Pancreas (tissue), 10 donors: ENCODE results near the gene ZNF484. TPM values are rescaled to one million over a fixed set of nuclear protein-coding genes. Genes with fewer than 3 reads are reported as not detected.
"Not testable (repeated sequence)": the region's sequence is repeated elsewhere in the genome, so short reads cannot be mapped to it uniquely, and the experiment has no call there.

Source experiments
- ATAC-seq, 4 donors: fragments of 200-7000 bp; cut with Tn5 transposase; one replicate each; pipeline versions ENCODE4 v1.8.0 to v1.9.1; 2020; ENCODE audit warnings: mild to moderate bottlenecking in 4 of 4, moderate library complexity in 4 of 4
- DNase-seq, 6 donors: peaks; one replicate each; pipeline ENCODE4 v3.0.0-alpha.2; 2020
- FAIRE-seq: peaks from 2 replicates; lab custom pipeline; 2012; peaks lifted over from hg19 to GRCh38; lab: Jason Lieb, UNC
- H3K27ac ChIP-seq, 4 donors: fragments of 200-600 bp; sonication (generic); 1 replicate in 3 of 4; 2 replicates in 1 of 4; pipeline versions ENCODE4 v1.5.0 to v1.8.0; 2020
- H3K27me3 ChIP-seq, 4 donors: fragments of 200-600 bp; one replicate each; pipeline ENCODE4 v1.8.0; 2021
- H3K36me3 ChIP-seq, 3 donors: fragments of 200-600 bp; sonication (generic) in 1 of 3; one replicate each; pipeline versions ENCODE4 v1.5.0 to v1.8.0; 2020 to 2021
- H3K4me1 ChIP-seq, 3 donors: fragments of 200-600 bp; one replicate each; pipeline ENCODE4 v1.8.0; 2021
- H3K4me3 ChIP-seq, 4 donors: fragments of 200-600 bp; sonication (generic) in 2 of 4; one replicate each; pipeline versions ENCODE4 v1.5.0 to v1.8.0; 2020 to 2021
- H3K9me3 ChIP-seq, 4 donors: fragments of 200-600 bp; one replicate each; pipeline ENCODE4 v1.8.0; 2021
- CTCF ChIP-seq, 4 donors: fragments of 200-600 bp; sonication (generic) in 3 of 4; IDR thresholded peaks; one replicate each; pipeline versions ENCODE4 v1.5.0 to v1.8.0; 2021; ENCODE audit warnings: antibody characterized with exemption in 4 of 4
- WGBS, 2 donors: extraction: QIAGEN DNeasy Blood & Tissue Kit; methylation state at CpG; one replicate each; pipeline ENCODE4 v1.1.7; 2013; 5-methylcytosine and 5-hydroxymethylcytosine counted together
- intact Hi-C, 3 donors: fragments of 100-400 bp; cut with DNase I; formaldehyde crosslinking; loops; one replicate each; pipeline versions ENCODE4 v1.11.1 to v1.14.2; 2022
- polyA plus RNA-seq, 2 donors: library from polyadenylated mRNA; stranded (reverse); fragments of 200-250 nt; gene quantifications; one replicate each; pipeline ENCODE4 v1.2.3, GENCODE V29; 2013
- total RNA-seq, 6 donors: library from RNA; stranded (reverse); fragmentation: NEBNext Ultra II Directional in 4 of 6; extraction: Animal tissue kit (Norgen Biotek cat#: 25700) in 4 of 6; gene quantifications; one replicate each; pipeline versions ENCODE4 v1.2.1 to v1.2.4, GENCODE V29; 2021 to 2023
- donor health status: healthy with polysubstance abuse.
- donor health status: DM: no; HTN: no; CAD: no; lungs with moderate emphysema.
- donor health status: DM: no; HTN: no; CAD: no.
- donor health status: control.
- donor health status: control.
- donor health status: Bipolar disorder and iron deficiency.
- donor health status: DM: yes; HTN: yes; CAD: no.
- donor health status: DM: no; HTN: no; CAD: no.
- donor health status: DM: no; HTN: no; CAD: no.
- donor health status: DM: yes; HTN: yes; CAD: no.

The ZNF484 gene
- total and polyA plus RNA-seq, 8 donors: 0.84 to 5.9 (median 2.4) TPM

DNA sequence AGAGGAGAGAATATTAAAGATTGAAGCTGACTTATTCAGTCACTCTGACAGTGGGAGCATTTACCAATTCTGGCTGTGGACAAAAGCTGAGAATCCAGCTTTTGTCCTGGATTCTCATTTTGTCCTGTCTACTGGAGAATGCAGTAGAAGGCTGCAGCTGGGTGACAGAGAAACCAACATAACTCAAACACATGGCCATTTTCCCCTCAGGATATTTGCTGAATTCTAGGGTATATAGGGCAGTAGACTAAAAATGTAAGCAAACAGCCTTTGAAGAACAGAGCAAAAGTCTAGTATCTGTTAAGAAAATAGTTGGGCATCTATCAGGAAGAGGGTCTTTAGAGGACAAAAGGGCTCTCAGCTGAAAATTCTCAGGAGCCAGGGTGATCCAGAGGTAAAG, 20.6 kb downstream of the ZNF484 start:
- Histone ChIP-seq H3K36me3 (peaks cover 0 to 38% (median 0%) of the 10 kb centered on the region in 3 donors), H3K27ac (no peak overlapping the region), H3K9me3 (no peaks in the 10 kb centered on the region), H3K4me3 (no peak overlapping the region), H3K4me1 (no peaks in the 10 kb centered on the region), H3K27me3 (no peaks in the 10 kb centered on the region)
- FAIRE-seq (no peak), DNase-seq (no peak), ATAC-seq (no peak)
- intact Hi-C loops: no loop called here
- TF ChIP-seq CTCF (IDR thresholded peaks at IDR 0.05): no peak

DNA sequence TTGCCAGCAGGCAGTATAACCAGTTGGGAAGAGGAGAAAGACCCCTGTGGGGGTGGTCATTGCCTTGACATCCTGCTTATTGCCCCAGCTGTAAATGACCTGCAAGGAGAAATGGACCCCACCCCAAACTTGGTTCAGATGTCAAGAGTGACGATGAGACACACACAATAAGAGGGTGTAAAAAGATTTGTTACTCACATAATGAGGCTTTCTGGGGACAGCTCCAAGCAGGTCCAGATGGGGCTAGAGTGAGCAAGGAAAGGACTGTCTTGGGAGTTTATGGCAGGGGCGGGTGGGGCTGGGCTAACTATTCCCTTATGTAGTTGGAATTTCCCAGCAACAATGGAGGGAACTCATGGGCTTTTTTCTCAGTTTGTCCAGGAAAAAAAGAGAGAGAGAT, 24.1 kb downstream of the ZNF484 start:
- no peak overlapping the region for H3K4me3 ChIP-seq
- TF ChIP-seq CTCF (IDR thresholded peaks at IDR 0.05): no peak
- intact Hi-C loops: no loop called here
- FAIRE-seq (no peak), DNase-seq (no peak), ATAC-seq (no peak)
- peaks cover 5 to 54% (median 11%) of the 10 kb centered on the region in 3 donors for H3K36me3 ChIP-seq
- H3K27ac ChIP-seq: no peak overlapping the region
- no peaks in the 10 kb centered on the region for H3K27me3 ChIP-seq
- 74 to 96% methylated on average over 2 of the region's 2 CpGs for WGBS, 2 donors
- H3K4me1 ChIP-seq: no peaks in the 10 kb centered on the region
- peaks cover 0 to 4% (median 0%) of the 10 kb centered on the region in 4 donors for H3K9me3 ChIP-seq

GRCh38 chr9:92850898-92851297, 26.9 kb downstream of the ZNF484 start:
- ATAC-seq: no peak
- intact Hi-C loops: no loop called here
- Histone ChIP-seq H3K27ac (no peak overlapping the region), H3K4me1 (no peaks in the 10 kb centered on the region), H3K36me3 (peaks cover 11 to 69% (median 20%) of the 10 kb centered on the region in 3 donors), H3K27me3 (no peaks in the 10 kb centered on the region), H3K4me3 (no peak overlapping the region), H3K9me3 (peaks cover 0 to 9% (median 0%) of the 10 kb centered on the region in 4 donors)
- no peak for DNase-seq
- no peak for FAIRE-seq
- TF ChIP-seq CTCF (IDR thresholded peaks at IDR 0.05): no peak

DNA sequence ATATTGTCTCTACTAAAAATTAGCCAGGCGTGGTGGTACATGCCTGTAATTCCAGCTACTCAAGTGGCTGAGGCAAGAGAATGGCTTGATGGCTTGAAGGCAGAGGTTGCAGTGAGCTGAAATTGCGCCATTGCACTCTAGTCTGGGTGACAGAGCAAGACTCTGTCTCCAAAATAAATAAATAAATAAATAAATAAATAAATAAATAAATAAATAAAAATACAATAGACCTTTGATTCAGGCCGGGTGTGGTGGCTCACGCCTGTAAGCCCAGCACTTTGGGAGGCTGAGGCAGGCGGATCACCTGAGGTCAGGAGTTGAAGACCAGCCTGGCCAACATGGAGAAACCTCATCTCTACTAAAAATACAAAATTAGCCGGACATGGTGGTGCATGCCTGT, 29.1 kb downstream of the ZNF484 start:
- peaks cover 0 to 14% (median 0%) of the 10 kb centered on the region in 4 donors for H3K9me3 ChIP-seq
- 84 to 91% methylated on average over 6 of the region's 6 CpGs for WGBS, 2 donors
- FAIRE-seq: not testable (repeated sequence)

GRCh38 chr9:92846662-92847145, 31.1 kb downstream of the ZNF484 start:
- peaks cover 0 to 14% (median 0%) of the 10 kb centered on the region in 4 donors for H3K9me3 ChIP-seq
- H3K4me1 ChIP-seq: no peaks in the 10 kb centered on the region
- DNase-seq (no peak), ATAC-seq (no peak), FAIRE-seq (no peak)
- no peak overlapping the region for H3K4me3 ChIP-seq
- H3K36me3 ChIP-seq: peaks cover 11 to 37% (median 20%) of the 10 kb centered on the region in 3 donors
- no peak overlapping the region for H3K27ac ChIP-seq
- intact Hi-C loops: no loop called here
- TF ChIP-seq CTCF (IDR thresholded peaks at IDR 0.05): no peak
- 98% methylated on average over 1 of the region's 1 CpG for WGBS, 2 donors
- no peaks in the 10 kb centered on the region for H3K27me3 ChIP-seq

More for the DNA sequence above, 29.1 kb downstream of the ZNF484 start:
- peaks cover 11 to 47% (median 20%) of the 10 kb centered on the region in 3 donors for H3K36me3 ChIP-seq
- ATAC-seq, H3K27me3 ChIP-seq, DNase-seq, H3K4me1 ChIP-seq, H3K27ac ChIP-seq, intact Hi-C loops, H3K4me3 ChIP-seq: not testable (repeated sequence)

DNA sequence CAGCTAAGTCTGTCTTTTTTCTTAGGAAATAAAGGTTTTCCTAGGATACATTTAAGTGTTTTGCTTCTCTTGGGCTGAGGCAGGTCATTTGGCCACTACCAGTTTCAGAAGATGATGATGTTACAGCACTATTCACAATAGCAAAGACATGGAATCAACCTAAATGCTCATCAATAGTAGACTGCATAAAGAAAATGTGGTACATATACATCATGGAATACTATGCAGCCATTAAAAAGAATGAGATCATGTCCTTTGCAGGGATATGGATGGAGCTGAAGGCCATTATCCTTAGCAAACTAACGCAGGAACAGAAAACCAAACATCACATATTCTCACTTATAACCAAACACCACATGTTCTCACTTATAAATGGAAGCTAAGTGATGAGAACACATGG, 39.4 kb downstream of the ZNF484 start:
- H3K4me3 ChIP-seq, H3K27ac ChIP-seq, H3K27me3 ChIP-seq, H3K36me3 ChIP-seq, ATAC-seq, DNase-seq, H3K9me3 ChIP-seq, intact Hi-C loops, FAIRE-seq, H3K4me1 ChIP-seq: not testable (repeated sequence)
- 85 to 100% methylated on average over 1 of the region's 1 CpG for WGBS, 2 donors
